ENCODE data around the gene PRKN. TPM values are rescaled to one million over a fixed set of nuclear protein-coding genes. Genes with fewer than 3 reads are reported as not detected.

Gene PRKN
- total RNA-seq, 4 donors from 2014 or later: 5.5 to 17.9 (median 6.8) TPM

DNA sequence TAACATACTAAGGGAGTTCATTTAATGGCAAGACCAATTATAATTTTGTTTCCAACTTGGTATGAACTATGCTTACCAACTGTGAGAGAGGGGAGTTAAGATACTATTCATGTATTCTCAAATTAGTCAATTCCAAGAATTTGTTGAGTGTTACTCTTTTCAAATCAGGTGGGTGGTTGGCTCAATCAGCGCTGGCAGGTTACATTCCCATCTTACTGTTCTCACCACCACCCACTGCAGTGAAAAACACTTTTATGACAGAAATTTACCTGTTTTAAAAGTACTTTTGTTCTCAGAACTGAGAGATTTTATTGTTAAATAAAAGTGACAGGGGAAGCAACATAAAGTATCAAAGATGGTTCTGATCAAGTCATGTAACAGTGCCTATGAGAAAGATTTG lies 642.0 kb downstream of the PRKN start:
- Histone ChIP-seq H3K27me3 (no peaks in the 10 kb centered on the region), H3K9me3 (peaks cover 0 to 8% (median 0%) of the 10 kb centered on the region in 4 donors), H3K4me1 (no peaks in the 10 kb centered on the region), H3K36me3 (no peaks in the 10 kb centered on the region), H3K27ac (no peak overlapping the region), H3K4me3 (no peak overlapping the region)
- DNase-seq (ENCODE audit: low spot score in 2 of 2): no peak
- WGBS, 2 donors: 97 to 100% methylated on average over 1 of the region's 1 CpG
- TF ChIP-seq EP300 (IDR thresholded peaks at IDR 0.05): no peak
- TF ChIP-seq POLR2A (IDR thresholded peaks at IDR 0.05): no peak
- TF ChIP-seq, protein P1, sequence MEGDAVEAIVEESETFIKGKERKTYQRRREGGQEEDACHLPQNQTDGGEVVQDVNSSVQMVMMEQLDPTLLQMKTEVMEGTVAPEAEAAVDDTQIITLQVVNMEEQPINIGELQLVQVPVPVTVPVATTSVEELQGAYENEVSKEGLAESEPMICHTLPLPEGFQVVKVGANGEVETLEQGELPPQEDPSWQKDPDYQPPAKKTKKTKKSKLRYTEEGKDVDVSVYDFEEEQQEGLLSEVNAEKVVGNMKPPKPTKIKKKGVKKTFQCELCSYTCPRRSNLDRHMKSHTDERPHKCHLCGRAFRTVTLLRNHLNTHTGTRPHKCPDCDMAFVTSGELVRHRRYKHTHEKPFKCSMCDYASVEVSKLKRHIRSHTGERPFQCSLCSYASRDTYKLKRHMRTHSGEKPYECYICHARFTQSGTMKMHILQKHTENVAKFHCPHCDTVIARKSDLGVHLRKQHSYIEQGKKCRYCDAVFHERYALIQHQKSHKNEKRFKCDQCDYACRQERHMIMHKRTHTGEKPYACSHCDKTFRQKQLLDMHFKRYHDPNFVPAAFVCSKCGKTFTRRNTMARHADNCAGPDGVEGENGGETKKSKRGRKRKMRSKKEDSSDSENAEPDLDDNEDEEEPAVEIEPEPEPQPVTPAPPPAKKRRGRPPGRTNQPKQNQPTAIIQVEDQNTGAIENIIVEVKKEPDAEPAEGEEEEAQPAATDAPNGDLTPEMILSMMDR (IDR thresholded peaks at IDR 0.05): no peak

- peaks cover 0 to 8% (median 0%) of the 10 kb centered on the region in 4 donors for H3K9me3 ChIP-seq
- H3K4me3 ChIP-seq: no peak overlapping the region
- no peaks in the 10 kb centered on the region for H3K27me3 ChIP-seq
- H3K36me3 ChIP-seq: no peaks in the 10 kb centered on the region
- H3K4me1 ChIP-seq: no peaks in the 10 kb centered on the region
- no peak overlapping the region for H3K27ac ChIP-seq
- DNase-seq (ENCODE audit: low spot score in 2 of 2): no peak
- 89 to 100% methylated on average over 1 of the region's 1 CpG for WGBS, 2 donors
- TF ChIP-seq, protein P1 (IDR thresholded peaks at IDR 0.05): no peak
- TF ChIP-seq POLR2A (IDR thresholded peaks at IDR 0.05) (no peak), EP300 (IDR thresholded peaks at IDR 0.05) (no peak)
Observed at GRCh38 chr6:162082520-162082919, 645.0 kb downstream of the PRKN start.

DNA sequence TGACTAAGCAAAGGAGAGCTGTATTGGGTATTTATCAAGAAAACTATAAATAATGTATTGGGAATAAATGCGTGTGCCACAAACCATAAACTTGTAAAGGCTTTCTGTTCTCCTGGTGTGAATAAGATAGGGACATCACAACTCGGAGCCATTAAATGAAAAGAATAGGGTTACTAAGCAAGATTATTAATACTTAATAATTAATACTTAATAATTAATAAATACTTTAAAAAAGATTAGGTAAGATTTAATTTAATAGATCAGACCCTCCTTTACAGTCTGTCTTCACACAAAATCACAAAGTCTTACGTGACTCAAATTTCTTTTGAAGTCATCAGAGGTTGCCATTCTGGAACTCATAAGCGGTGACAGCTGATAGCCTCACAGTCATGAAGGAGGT lies 648.9 kb downstream of the PRKN start:
- H3K27ac ChIP-seq: no peak overlapping the region
- 50 to 60% methylated on average over 4 of the region's 4 CpGs for WGBS, 2 donors
- no peak for DNase-seq (ENCODE audit: low spot score in 2 of 2)
- H3K9me3 ChIP-seq: peaks cover 0 to 8% (median 0%) of the 10 kb centered on the region in 4 donors
- no peaks in the 10 kb centered on the region for H3K27me3 ChIP-seq
- H3K36me3 ChIP-seq: no peaks in the 10 kb centered on the region
- no peak overlapping the region for H3K4me3 ChIP-seq
- TF ChIP-seq, protein P1 (IDR thresholded peaks at IDR 0.05): no peak
- no peak for TF ChIP-seq POLR2A (IDR thresholded peaks at IDR 0.05)
- no peak for TF ChIP-seq EP300 (IDR thresholded peaks at IDR 0.05)
- no peaks in the 10 kb centered on the region for H3K4me1 ChIP-seq

DNA sequence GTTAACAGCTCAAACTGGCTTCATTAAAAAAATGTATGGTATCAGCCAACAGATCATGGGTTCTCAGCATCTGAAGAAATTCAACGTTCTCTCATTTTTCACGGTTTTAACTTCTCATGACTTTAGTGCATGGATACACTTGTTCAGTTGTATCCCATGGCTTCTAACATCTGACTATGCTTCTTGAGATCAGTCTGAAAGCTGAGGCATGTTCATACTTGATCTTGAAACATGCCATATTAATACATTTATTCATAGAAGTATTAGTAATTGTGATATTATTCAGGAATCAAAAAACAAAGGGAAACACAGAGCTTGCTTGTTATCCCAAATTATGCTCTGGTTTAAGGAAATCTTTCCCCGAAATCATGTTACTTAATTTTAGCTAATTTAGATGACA lies 649.4 kb downstream of the PRKN start:
- DNase-seq (ENCODE audit: low spot score in 2 of 2): no peak
- Histone ChIP-seq H3K4me3 (no peak overlapping the region), H3K27me3 (no peaks in the 10 kb centered on the region), H3K9me3 (peaks cover 0 to 8% (median 0%) of the 10 kb centered on the region in 4 donors), H3K36me3 (no peaks in the 10 kb centered on the region), H3K4me1 (no peaks in the 10 kb centered on the region), H3K27ac (no peak overlapping the region)
- no peak for TF ChIP-seq EP300 (IDR thresholded peaks at IDR 0.05)
- TF ChIP-seq, protein P1 (IDR thresholded peaks at IDR 0.05): no peak
- no peak for TF ChIP-seq POLR2A (IDR thresholded peaks at IDR 0.05)
- 58 to 62% methylated on average over 3 of the region's 3 CpGs for WGBS, 2 donors

- no peak for DNase-seq (ENCODE audit: low spot score in 2 of 2)
- Histone ChIP-seq H3K27me3 (no peaks in the 10 kb centered on the region), H3K4me3 (no peak overlapping the region), H3K9me3 (peaks cover 0 to 12% (median 0%) of the 10 kb centered on the region in 4 donors), H3K36me3 (no peaks in the 10 kb centered on the region), H3K4me1 (no peaks in the 10 kb centered on the region), H3K27ac (no peak overlapping the region)
- TF ChIP-seq POLR2A (IDR thresholded peaks at IDR 0.05): no peak
- TF ChIP-seq, protein P1 (IDR thresholded peaks at IDR 0.05): no peak
- no peak for TF ChIP-seq EP300 (IDR thresholded peaks at IDR 0.05)
- WGBS, 2 donors: 73 to 81% methylated on average over 4 of the region's 4 CpGs
Observed at GRCh38 chr6:162076816-162077215, 650.8 kb downstream of the PRKN start.

All from tibial nerve (tissue), 4 donors.